GF-D8 (cell line): ENCODE data around the gene RPTOR.

Experiments used
- DNase-seq: peaks from one replicate; lab custom pipeline; 2025; lab: John Stamatoyannopoulos, UW

The RPTOR gene

DNA sequence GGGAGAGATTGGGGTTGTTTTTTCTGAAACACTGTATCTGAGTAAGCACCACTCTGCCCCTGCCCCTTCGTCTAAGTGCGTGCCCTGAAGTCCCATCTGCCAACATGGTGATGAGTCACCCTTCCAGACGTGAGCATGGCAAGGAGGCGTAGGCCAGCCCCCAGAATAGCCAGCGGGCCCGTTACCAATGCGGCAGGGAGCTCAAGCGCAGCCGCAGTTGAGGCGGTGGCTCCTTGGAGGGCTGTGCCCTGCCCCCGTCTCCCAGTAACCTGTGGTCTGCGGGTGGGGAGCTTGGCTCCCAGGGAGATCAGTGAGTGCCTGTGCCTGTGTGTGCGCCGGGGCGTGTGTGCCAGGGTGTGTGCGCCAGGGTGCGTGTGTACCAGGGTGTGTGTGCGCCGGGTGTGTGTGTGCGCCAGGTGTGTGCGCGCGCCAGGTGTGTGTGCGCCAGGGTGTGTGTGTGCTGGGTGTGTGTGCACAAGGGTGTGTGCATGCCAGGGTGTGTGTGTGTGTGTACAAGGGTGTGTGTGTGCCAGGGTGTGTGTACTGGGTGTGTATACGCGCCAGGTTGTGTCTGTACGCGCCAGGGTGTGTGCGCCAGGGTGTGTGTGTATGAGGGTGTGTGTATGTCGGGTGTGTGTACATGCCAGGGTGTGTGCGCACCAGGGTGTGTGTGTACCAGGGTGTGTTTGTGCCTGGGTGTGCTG lies 348.4 kb downstream of the RPTOR start:
- DNase-seq, result no peak

DNA sequence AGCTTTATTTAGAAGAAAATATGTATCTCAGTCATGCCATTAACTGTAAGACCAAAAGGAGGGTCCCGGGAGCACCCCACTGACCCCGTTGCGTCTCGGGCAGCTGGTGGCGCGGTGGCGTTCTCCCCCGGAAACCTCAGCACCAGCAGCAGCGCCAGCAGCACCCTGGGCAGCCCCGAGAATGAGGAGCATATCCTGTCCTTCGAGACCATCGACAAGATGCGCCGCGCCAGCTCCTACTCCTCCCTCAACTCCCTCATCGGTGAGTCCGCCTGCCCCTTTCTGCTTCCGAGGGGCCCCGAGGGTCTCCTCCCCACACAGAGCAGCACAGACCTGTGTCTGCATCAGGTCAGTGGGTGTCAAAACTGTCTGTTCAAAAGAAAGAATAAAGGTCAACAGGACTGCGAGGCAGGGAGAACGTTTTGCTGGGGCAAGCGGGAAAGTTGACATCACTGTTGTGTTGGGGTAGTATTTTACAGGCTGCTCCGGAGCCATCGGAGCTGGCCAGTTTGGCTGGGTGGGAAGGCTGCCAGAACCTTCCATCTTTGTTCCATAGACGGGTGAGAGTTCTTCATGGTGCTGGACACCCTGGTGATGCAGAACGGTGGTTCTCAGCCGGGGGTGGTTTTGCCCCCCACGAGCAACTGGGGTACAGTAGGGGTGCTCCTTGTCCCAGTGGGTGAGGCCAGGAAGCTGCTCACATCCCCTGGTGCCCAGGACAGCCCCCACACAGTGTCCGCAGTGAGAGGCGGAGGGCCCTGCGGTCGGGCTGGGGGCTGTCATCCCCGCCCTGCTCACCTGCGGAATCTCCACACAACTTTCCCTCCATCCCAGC lies 349.2 kb downstream of the RPTOR start:
- DNase-seq, result no peak

DNA sequence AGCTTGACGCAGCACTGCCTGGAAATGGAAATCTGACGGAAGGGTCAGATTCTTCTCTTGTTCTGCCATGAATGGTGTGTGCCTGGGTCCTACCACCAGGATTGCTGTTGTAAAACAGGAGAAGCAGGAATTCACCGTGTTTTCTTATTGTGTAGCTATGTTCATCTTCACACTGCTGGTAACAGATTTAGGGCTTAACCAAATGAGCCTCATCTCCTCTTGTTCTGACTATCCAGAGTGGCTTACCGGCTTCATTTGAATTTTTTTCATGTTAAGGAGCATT lies 349.7 kb downstream of the RPTOR start:
- no peak for DNase-seq

DNA sequence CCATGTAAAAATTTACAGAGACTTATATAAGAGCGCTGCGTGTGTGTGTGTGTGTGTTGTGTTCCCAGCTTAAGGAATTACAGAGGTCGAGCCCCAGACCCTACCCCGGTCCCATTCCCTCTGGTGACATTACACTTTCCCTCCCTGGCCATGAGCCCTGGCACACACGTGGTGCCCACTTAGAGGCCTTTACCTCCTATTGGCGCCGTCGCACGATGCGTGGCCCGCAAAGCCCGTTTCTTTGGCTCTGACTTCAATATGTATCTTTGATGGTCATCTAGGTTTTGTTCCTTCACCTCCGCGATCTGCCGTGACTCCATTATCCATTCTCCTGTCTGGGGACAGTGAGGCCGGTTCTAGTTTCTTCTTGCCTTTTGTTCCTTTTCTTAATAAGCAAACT lies 350.1 kb downstream of the RPTOR start:
- no peak for DNase-seq

DNA sequence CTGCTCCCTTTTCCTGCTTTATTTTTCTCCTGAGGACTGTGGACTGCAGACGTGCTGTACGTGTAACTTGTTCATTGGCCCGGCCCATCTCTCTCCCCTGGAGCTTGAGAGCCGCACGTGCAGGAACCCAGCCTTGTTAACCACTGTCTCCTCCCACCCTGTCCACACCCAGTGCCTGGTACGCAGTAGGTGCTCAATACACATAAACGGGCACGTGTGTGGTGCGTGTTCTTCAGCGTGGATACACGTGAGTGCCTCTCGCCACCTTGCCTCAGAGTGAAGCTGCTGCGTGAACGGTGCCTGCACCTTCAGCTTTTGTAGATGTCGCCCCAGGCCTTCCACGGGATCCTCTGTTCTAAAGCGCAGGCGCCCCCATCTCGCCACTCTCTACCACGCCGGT lies 350.7 kb downstream of the RPTOR start:
- no peak for DNase-seq

DNA sequence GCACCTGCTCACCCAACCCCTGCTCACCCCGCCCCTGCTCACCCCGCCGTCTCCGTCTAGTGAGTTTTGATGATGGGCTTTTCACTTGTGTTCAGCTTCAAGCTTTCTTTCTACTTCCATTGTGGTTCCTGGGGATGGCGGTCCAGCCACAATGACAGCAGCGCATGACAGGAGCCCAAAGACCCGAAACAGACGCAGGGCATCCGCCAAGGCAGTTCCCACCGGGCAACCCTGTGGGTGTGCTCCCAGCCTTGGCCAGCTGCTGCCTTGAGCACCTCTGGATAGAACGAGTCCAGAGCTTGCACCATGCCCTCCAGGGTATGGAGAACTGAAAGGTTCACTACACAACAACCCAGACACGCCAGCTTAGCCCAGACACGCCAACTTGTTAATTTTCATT lies 354.1 kb downstream of the RPTOR start:
- no peak for DNase-seq

DNA sequence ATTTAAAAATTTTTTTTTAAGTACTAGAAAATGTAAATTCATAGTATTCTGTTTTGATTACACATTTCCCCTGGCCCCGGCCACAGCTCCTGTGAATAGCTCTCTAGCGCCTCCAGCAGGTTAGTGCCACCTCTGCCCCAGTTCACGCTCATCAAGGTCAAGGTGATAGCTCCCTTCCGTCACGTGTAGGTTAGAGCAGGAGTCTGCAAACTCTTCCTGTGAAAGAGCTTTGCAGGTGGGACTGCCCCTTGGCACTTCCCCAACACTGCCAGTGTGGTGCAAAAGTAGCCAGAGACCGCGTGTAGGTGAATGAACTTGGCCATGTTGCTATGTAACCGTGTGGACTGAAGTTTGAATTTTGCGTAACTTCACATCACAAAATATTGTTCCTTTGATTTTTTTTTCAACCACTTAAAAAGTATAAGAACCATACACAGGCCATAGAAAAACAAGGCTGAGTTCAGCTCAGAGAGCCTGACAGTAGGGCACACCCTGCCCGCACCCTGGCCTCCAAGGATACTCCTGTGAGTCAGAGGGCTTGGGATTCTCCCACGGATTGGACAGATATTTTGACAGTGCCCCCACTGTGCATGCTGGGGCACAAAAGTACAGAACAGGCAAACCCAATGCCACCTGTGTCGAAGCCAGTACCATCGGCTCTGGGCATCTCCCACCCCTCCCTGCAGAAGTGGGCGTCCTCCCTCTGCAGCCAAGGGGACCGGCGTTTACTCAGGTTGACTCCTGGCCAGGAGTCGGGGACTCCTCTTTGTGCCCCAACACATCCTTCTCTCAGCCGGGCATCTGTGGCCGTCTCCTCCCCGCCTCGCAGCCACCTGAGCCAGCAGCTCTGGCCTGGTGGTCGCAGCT lies 355.0 kb downstream of the RPTOR start:
- DNase-seq, result no peak

DNA sequence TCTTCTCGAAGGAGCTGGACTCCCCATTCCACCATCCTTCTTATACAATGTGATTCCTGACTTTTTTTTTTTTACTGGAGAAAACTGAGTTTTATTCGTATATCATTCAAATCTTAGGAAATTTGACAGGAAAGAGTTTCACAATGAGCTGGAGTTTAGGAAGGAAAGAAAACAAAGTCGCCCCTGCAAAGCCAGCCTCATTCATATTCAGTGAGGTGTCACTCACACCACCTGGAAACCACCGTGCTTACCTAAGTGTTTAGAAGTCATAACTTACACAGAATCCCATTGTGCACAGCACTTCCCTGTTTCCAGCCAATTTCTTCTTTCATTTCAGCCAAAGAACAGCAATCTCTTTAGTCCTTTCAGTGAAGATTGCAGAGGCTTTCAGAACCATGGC lies 356.7 kb downstream of the RPTOR start:
- DNase-seq, result no peak

DNA sequence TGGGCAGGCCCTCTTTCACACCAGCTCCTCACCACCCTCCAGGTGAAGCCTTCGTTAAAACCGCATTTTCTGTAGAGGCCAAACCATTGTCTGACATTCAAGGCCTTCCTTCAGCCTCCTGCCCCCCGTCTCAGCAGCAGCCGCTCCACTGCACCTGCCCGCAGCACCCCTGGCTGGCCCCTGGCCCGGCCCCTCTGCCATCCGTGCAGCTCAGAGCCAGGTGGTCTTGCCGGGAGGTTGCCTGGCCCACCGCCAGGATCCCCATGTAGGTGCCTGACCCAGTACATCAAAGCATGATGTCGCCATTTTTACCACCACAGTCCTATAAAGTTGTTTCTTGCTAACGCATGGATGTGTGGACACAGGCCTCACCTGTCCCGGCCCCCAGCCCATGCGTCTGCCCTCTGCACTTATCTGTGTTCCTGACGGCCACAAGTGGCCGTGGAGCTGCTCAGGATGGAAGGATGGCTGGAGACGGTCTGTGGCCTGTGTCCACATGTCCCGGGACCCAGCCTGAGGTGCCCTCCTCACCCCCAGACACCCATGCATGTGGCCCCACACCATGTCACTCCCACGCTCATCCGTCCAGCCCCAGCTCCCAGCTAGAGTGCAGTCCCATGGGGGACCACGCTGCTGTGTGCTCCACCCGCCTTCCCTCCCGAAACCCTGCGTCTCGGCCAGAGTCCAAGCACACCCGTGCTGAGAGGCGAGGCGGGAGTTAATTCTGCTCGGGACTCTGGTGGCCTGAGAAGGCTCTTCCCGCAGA lies 357.7 kb downstream of the RPTOR start:
- no peak for DNase-seq

DNA sequence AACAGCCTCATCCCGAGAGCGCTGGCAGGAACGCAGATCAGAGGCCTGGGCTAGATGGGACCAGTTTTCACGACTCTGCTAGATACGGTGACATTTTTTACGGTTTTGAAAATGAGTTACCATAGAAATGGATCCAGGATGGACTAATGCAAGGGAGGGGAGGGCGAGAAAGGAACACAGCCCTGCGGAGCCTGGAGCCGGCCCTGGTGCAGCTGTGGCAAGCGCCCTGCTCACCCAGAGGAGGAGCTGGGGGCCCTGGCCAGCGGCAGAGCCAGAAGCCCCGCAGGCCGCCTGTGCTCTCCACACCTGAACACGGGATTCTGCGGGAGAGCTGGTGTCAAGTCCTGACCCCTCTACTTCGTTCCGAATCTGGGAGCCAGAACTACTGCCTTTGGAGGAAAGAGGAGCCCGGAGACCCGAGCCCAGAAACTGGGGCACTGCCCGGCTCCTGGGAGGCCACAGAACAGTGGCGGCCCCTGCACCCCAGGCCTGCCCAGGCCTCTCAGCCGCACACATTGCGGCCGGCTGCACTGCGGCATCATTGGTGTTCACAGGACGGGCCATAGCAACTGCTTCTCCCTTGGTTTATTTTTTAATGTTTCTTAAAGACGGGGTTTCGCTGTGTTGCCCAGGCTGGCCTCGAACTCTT lies 358.4 kb downstream of the RPTOR start:
- no peak for DNase-seq

DNA sequence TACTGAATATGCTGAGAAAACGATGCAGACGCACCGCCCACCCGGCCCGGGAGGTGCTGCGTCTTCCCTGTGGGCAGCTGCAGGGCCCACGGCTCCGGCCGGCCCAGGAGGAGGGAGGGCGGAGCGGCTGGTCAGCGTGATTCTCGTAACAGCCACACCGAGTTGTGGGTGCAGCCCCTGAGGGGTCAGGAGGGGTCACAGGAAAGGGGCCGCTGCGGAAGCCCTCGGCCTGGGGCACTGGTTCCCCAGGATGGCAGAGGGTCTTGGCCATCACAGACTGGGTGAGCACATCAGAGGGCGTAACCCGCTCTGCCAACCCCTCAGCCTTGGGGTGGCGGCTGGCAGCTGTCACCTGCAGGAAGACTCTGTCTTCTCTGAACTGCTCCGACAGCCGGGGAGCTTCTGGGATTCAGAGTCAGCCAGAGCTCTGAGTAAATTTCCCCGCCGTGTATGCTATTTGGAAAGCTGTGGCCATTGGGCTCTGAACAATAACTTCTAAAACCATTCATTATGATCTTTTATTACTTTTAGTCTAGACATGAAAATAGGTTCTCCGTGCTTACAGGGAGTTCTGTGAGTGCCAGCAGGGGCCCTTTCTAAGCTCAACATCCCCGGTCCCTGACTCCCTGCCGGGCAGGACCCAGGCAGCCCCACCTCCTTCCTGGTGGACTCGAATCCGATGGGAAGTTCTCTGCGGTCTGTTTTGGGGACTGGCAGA lies 359.6 kb downstream of the RPTOR start:
- DNase-seq, result no peak

DNA sequence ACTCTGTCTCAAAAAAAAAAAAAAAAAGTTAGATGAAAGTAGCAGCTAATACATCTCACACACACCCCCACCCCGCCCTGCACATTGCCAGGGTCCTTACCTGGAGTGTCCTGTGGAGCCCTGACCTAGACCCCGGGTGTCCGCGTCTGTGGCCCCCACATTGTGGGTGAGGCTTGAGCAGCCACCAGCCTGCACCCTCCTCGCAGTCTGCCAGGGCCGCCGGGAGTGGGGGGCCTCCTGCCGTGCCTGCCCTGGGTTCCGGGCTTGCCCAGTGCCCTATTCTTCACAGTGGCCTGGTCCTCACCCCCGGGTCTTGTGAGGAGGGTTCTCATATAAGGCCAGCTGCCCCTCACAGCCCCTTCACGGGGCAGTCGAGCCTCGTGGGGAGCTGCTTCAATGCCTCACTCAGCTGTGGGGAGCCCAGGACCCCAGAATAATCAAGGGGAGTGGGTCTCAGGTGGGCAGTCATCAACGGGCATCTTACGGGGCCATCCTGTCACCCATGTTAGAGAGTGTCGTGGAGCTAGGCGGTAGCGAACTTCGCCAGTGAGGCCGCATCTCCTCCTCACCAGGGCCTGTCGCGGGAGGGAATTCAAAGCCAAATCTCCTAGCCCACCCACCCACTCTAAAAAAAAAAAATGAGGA lies 361.1 kb downstream of the RPTOR start:
- DNase-seq, result no peak

DNA sequence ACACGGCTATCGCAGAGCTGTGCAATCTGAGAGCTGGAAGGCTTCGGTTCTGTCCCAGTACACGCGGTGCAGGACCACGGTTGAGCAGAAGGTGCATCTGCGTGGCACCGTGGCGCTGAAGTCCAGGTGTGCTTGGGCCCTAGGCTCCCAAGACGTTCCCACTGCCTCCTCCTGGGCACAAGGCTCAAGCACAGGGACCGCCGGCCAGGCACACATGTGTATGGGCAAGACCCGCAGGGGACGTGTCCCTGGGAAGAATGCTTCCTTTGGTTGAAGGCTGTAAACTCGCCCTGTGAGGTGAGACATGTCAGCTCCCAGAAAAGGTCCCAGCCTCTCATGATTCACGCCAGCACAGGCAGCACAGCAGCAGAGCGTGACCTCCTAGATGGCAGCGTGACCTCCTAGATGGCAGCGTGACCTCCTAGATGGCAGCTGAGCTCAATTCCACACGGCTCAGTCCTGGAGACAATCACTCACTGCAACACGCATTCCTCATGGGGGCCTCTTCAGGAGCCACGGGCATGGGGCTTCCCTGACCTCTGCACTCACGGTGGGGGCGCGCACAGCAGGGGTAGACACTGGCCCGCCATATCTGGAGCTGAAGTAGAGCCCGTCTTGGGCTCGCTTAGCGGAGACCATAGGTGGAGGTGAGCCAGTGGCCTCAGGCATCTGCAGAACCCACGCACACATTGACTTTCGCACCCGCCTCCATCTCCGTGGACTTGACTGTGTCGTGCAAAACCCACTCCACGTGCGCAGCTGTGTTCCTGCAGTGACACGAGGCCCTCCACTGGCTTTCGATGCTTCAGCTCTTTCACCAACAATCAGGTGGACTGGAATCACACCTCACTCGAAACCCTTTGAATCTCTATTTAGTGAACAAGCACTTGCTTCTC lies 362.0 kb downstream of the RPTOR start:
- DNase-seq, result no peak

DNA sequence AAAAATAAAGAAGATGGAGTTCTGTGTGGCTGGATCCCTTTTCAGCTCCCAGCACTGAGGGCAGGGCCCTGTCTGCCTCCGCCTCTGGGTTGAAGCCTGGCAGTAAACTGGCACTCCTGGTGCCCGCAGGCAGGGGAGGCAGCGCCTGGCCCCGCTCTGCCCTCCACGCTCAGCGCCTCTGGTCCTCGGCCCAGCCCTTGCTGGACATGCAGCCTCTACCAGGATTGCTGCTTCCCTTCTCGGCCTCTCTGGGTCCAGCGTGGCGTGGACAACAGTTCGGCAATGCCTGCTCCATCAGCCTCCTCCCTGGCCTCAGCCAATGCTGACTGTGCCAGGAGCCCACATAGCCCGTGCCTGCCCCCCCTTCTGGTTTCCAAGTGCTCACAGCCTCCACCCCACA lies 362.6 kb downstream of the RPTOR start:
- no peak for DNase-seq

DNA sequence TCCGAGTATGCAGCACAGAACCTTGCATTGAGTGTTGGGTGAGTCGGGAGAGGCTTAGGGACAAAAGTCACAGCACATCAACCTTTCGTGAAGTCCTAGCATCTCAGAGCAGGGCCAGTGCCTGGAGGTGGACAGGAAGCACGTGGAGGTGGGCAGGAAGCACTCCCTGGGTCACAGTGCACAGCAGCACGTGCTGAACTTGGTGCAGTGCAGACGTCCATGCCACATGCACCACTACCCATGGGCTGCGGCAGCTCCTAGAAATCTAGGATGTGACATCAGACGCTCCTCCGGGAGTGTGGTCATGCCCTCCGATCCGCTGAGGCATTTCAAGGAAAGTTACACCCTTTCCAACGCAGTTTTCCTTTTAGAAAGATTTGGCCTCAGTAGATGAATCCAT lies 363.6 kb downstream of the RPTOR start:
- DNase-seq, result no peak

DNA sequence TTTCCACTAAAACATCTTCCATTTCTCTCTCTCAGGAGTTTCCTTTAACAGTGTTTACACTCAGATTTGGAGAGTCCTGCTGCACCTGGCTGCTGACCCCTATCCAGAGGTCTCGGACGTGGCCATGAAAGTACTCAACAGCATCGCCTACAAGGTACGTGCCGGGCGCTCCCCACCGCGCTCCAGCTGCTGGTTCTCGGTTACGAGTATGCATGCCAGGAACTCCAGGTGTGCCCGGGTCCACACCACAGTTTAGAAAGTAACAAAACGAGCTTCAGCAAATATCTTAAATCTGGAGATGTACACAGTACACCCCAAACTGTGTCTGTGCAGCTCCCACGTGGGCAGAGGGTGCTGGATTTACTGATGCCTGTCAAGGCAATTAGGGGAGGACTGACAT lies 364.1 kb downstream of the RPTOR start:
- DNase-seq, result no peak

DNA sequence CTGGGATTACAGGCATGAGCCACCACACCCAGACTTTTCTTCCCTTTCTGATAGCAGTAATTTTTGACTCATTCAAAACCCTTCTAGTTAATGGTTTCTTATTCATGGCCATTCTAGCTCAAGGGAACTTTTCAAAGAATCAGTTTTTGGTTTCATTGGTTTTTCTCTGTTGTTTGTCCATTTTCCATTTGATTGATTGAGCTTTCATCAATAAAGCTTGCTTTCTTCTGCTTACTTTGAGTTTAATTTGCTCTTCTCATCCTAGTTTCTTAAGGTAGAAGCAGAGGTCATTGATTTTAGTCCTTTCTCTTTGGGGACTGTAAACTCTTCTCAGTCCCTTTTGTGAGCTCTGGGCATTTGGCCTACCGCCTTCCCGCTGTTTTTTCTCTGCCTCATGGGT lies 365.0 kb downstream of the RPTOR start:
- DNase-seq, result no peak

DNA sequence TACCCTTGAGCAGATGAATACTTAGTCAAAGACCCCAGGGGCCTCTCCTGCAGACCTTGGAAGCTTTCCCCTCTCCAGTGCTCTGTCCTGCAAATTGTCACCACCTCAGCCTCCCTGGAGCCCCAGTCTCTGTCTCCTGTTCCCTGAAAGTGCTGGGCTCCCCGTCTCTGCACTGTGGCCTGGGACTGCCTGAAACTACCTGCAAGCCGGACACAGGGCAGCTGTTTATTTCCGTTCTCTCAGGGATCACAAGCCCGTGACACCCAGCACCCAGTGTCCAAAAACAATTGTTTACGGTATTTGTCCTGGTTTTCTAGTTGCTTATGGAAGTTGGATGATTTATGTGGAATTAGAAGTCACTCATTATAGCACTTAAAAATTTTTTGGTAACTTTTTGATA lies 365.4 kb downstream of the RPTOR start:
- DNase-seq, result no peak

DNA sequence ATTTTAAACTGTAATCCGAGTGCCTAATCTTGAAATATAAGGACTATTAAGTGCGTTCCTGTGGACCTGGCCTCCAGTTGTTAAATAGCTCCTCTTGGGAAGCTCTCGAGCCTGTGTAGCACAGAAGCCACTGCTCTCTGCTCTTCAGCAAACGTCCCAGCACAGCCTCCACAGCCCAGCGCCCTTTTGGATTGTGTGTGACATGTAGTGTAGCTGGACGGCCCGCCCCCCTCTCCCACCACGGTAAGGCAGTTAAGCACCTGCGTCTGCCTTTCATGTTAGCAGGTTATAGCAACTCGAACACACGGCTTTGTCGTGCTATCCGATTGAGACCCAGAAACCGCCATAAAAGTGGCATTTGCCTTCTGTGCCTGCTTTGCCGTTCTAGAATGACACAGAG lies 367.8 kb downstream of the RPTOR start:
- DNase-seq, result no peak
